ENCODE data around the gene RTN4RL1.

RTN4RL1 gene

GRCh38 chr17:1936766-1937165 is 88.4 kb downstream of the RTN4RL1 start:
- H3K4me3 ChIP-seq (ENCODE audit: low read depth, low read length), result no peak overlapping the region
- no peak for TF ChIP-seq CTCF (IDR thresholded peaks at IDR 0.05; ENCODE audit: borderline replicate concordance, insufficient read depth, low read depth, low read length)

GRCh38 chr17:1934901-1935300 is 90.2 kb downstream of the RTN4RL1 start:
- no peak for TF ChIP-seq CTCF (IDR thresholded peaks at IDR 0.05; ENCODE audit: borderline replicate concordance, insufficient read depth, low read depth, low read length)
- no peak overlapping the region for H3K4me3 ChIP-seq (ENCODE audit: low read depth, low read length)

- no peak for TF ChIP-seq CTCF (IDR thresholded peaks at IDR 0.05; ENCODE audit: borderline replicate concordance, insufficient read depth, low read depth, low read length)
Observed at GRCh38 chr17:1933875-1934715, 91.0 kb downstream of the RTN4RL1 start.

GRCh38 chr17:1931844-1932579 is 93.1 kb downstream of the RTN4RL1 start:
- TF ChIP-seq CTCF (IDR thresholded peaks at IDR 0.05; ENCODE audit: borderline replicate concordance, insufficient read depth, low read depth, low read length), result no peak
- H3K4me3 ChIP-seq (ENCODE audit: low read depth, low read length), result no peak overlapping the region

More at GRCh38 chr17:1933875-1934715, 91.0 kb downstream of the RTN4RL1 start:
- no peak overlapping the region for H3K4me3 ChIP-seq (ENCODE audit: low read depth, low read length)

GRCh38 chr17:1930337-1930645 is 94.8 kb downstream of the RTN4RL1 start:
- H3K4me3 ChIP-seq (ENCODE audit: low read depth, low read length), result no peak overlapping the region
- TF ChIP-seq CTCF (IDR thresholded peaks at IDR 0.05; ENCODE audit: borderline replicate concordance, insufficient read depth, low read depth, low read length), result no peak

GRCh38 chr17:1928976-1929375 is 96.2 kb downstream of the RTN4RL1 start:
- no peak overlapping the region for H3K4me3 ChIP-seq (ENCODE audit: low read depth, low read length)
- TF ChIP-seq CTCF (IDR thresholded peaks at IDR 0.05; ENCODE audit: borderline replicate concordance, insufficient read depth, low read depth, low read length), result no peak

- TF ChIP-seq CTCF (IDR thresholded peaks at IDR 0.05; ENCODE audit: borderline replicate concordance, insufficient read depth, low read depth, low read length), result no peak
- no peak overlapping the region for H3K4me3 ChIP-seq (ENCODE audit: low read depth, low read length)
Observed at GRCh38 chr17:1920948-1921351, 104.2 kb downstream of the RTN4RL1 start.
